Upper lobe of left lung (tissue), 6 donors: ENCODE data around the gene PLXNA4. TPM values are rescaled to one million over a fixed set of nuclear protein-coding genes. Genes with fewer than 3 reads are reported as not detected.

Experiments
- ATAC-seq, 2 donors: fragments of 200-7000 bp; cut with Tn5 transposase; one replicate each; pipeline ENCODE4 v1.9.1; 2022; ENCODE audit warnings: mild to moderate bottlenecking in 2 of 2, moderate library complexity in 2 of 2; ENCODE audit not compliant: low FRiP score in 2 of 2
- DNase-seq, 2 donors: peaks; one replicate each; pipeline ENCODE4 v3.0.0-alpha.2; 2019 to 2020
- H3K27ac ChIP-seq, 4 donors: fragments of 200-600 bp; sonication (generic); one replicate each; pipeline ENCODE4 v1.5.1; 2016 to 2019
- H3K27me3 ChIP-seq, 4 donors: fragments of 200-600 bp; sonication (generic); one replicate each; pipeline ENCODE4 v1.5.1; 2017 to 2019
- H3K36me3 ChIP-seq, 4 donors: fragments of 200-600 bp; sonication (generic); one replicate each; pipeline ENCODE4 v1.5.1; 2016 to 2019
- H3K4me1 ChIP-seq, 4 donors: fragments of 200-600 bp; sonication (generic); one replicate each; pipeline ENCODE4 v1.5.1; 2018 to 2019
- H3K4me3 ChIP-seq, 4 donors: fragments of 200-600 bp; sonication (generic); one replicate each; pipeline ENCODE4 v1.5.1; 2017 to 2019; ENCODE audit warnings: mild to moderate bottlenecking in 2 of 4, moderate library complexity in 1 of 4
- H3K9me3 ChIP-seq, 4 donors: fragments of 200-600 bp; sonication (generic); one replicate each; pipeline ENCODE4 v1.5.1; 2018 to 2019
- CTCF ChIP-seq, 6 experiments: fragments of 450-650 bp in 4 of 6; fragments of 200-600 bp in 2 of 6; sonication (generic) in 2 of 6; IDR thresholded peaks; one replicate each; pipeline ENCODE4 v1.5.1; 2016 to 2019; ENCODE audit warnings: antibody characterized with exemption in 6 of 6
- EP300 ChIP-seq, 4 donors: sonication (generic); formaldehyde crosslinking; IDR thresholded peaks; one replicate each; pipeline ENCODE4 v1.5.1; 2017; ENCODE audit warnings: antibody characterized with exemption in 4 of 4, control low read depth in 2 of 4
- POLR2A ChIP-seq, 4 donors: fragments of 450-650 bp; IDR thresholded peaks; one replicate each; pipeline ENCODE4 v1.5.1; 2016 to 2017; ENCODE audit warnings: antibody characterized with exemption in 4 of 4, mild to moderate bottlenecking in 2 of 4
- POLR2AphosphoS5 ChIP-seq, 2 donors: sonication (generic); formaldehyde crosslinking; IDR thresholded peaks; one replicate each; pipeline ENCODE4 v1.5.1; 2017; ENCODE audit warnings: antibody characterized with exemption in 2 of 2
- WGBS, 2 donors: methylation state at CpG; one replicate each; pipeline ENCODE4 v1.1.5; 2017 to 2018; 5-methylcytosine and 5-hydroxymethylcytosine counted together
- total RNA-seq, 6 donors: library from RNA; depleted of rRNA in 4 of 6; stranded (reverse); fragments of >200 nt in 4 of 6; gene quantifications; one replicate each; pipeline versions ENCODE4 v1.1.0 to v1.2.1, GENCODE V29; 2016 to 2021
- donor health status: DM: no; HTN: no; CAD: no; lungs with moderate emphysema.
- donor health status: DM: no; HTN: yes; CAD: no; lungs with severe emphysema.

Gene PLXNA4
- total RNA-seq, 6 donors from 2014 or later = 1.1 to 5.9 (median 2.6) TPM

DNA sequence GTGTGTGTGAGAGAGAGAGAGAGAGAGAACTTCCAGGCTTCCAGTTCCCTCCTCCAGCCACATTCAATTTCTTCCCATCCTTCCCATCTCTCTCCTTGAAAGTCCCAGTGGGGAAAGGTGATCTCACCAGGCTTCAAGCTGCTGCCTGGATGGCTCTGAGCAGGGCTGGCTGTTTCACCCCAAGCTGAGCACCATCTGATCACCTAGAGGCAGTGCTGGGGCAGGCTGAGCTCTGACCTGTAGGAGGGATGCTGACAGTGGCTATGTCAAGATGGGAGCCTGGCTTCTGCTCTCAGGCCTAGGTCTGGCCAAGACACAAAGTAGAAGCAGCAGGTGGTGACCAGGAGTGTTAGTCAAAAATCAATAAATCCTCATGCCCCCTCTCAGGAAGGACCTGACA lies 370.8 kb downstream of the PLXNA4 start:
- ATAC-seq (no peak), DNase-seq (no peak)
- Histone ChIP-seq H3K27ac (no peak overlapping the region), H3K4me3 (no peak overlapping the region), H3K27me3 (no peaks in the 10 kb centered on the region), H3K9me3 (no peaks in the 10 kb centered on the region), H3K4me1 (no peaks in the 10 kb centered on the region), H3K36me3 (no peaks in the 10 kb centered on the region)
- no peak for TF ChIP-seq POLR2A (IDR thresholded peaks at IDR 0.05)
- TF ChIP-seq EP300 (IDR thresholded peaks at IDR 0.05) = no peak
- TF ChIP-seq POLR2AphosphoS5 (IDR thresholded peaks at IDR 0.05) = no peak
- TF ChIP-seq CTCF (IDR thresholded peaks at IDR 0.05) = no peak

- Histone ChIP-seq H3K4me1 (no peaks in the 10 kb centered on the region), H3K27me3 (no peaks in the 10 kb centered on the region), H3K4me3 (no peak overlapping the region), H3K27ac (no peak overlapping the region), H3K36me3 (no peaks in the 10 kb centered on the region), H3K9me3 (no peaks in the 10 kb centered on the region)
- TF ChIP-seq CTCF (IDR thresholded peaks at IDR 0.05) (no peak), POLR2A (IDR thresholded peaks at IDR 0.05) (no peak), POLR2AphosphoS5 (IDR thresholded peaks at IDR 0.05) (no peak), EP300 (IDR thresholded peaks at IDR 0.05) (no peak)
- DNase-seq = no peak
- WGBS, 2 donors = 77 to 82% methylated on average over 7 of the region's 7 CpGs
- no peak for ATAC-seq
These were observed 373.2 kb downstream of the PLXNA4 start for GRCh38 chr7:132203021-132203420.

GRCh38 chr7:132202541-132202940 lies 373.7 kb downstream of the PLXNA4 start:
- WGBS, 2 donors = 93 to 95% methylated on average over 9 of the region's 9 CpGs
- DNase-seq (peak in 1 of 2 donors; percentile 62), ATAC-seq (no peak)
- Histone ChIP-seq H3K27ac (no peak overlapping the region), H3K4me3 (no peak overlapping the region), H3K4me1 (no peaks in the 10 kb centered on the region), H3K27me3 (no peaks in the 10 kb centered on the region), H3K9me3 (no peaks in the 10 kb centered on the region), H3K36me3 (no peaks in the 10 kb centered on the region)
- TF ChIP-seq POLR2A (IDR thresholded peaks at IDR 0.05) (no peak), POLR2AphosphoS5 (IDR thresholded peaks at IDR 0.05) (no peak), CTCF (IDR thresholded peaks at IDR 0.05) (no peak), EP300 (IDR thresholded peaks at IDR 0.05) (no peak)

- no peaks in the 10 kb centered on the region for H3K9me3 ChIP-seq
- TF ChIP-seq EP300 (IDR thresholded peaks at IDR 0.05) = no peak
- no peak for TF ChIP-seq POLR2AphosphoS5 (IDR thresholded peaks at IDR 0.05)
- no peak for TF ChIP-seq CTCF (IDR thresholded peaks at IDR 0.05)
- TF ChIP-seq POLR2A (IDR thresholded peaks at IDR 0.05) = no peak
- no peak overlapping the region for H3K27ac ChIP-seq
- WGBS, 2 donors = 79 to 93% methylated on average over 4 of the region's 4 CpGs
- H3K4me1 ChIP-seq = no peaks in the 10 kb centered on the region
- DNase-seq = no peak
- no peaks in the 10 kb centered on the region for H3K27me3 ChIP-seq
- H3K4me3 ChIP-seq = no peak overlapping the region
- no peaks in the 10 kb centered on the region for H3K36me3 ChIP-seq
- no peak for ATAC-seq
These were observed 376.1 kb downstream of the PLXNA4 start for GRCh38 chr7:132200141-132200540.

GRCh38 chr7:132199626-132200025 lies 376.6 kb downstream of the PLXNA4 start:
- no peaks in the 10 kb centered on the region for H3K36me3 ChIP-seq
- ATAC-seq (no peak), DNase-seq (no peak)
- TF ChIP-seq POLR2AphosphoS5 (IDR thresholded peaks at IDR 0.05) (no peak), POLR2A (IDR thresholded peaks at IDR 0.05) (no peak), EP300 (IDR thresholded peaks at IDR 0.05) (no peak), CTCF (IDR thresholded peaks at IDR 0.05) (no peak)
- no peaks in the 10 kb centered on the region for H3K9me3 ChIP-seq
- H3K4me1 ChIP-seq = no peaks in the 10 kb centered on the region
- no peak overlapping the region for H3K4me3 ChIP-seq
- 81 to 94% methylated on average over 2 of the region's 2 CpGs for WGBS, 2 donors
- H3K27me3 ChIP-seq = no peaks in the 10 kb centered on the region
- H3K27ac ChIP-seq = no peak overlapping the region
